ENCODE data around the gene KDM5D. TPM values are rescaled to one million over a fixed set of nuclear protein-coding genes. Genes with fewer than 3 reads are reported as not detected.

KDM5D gene
- total RNA-seq, 1 donor from 2014 or later: 32.7 TPM

DNA sequence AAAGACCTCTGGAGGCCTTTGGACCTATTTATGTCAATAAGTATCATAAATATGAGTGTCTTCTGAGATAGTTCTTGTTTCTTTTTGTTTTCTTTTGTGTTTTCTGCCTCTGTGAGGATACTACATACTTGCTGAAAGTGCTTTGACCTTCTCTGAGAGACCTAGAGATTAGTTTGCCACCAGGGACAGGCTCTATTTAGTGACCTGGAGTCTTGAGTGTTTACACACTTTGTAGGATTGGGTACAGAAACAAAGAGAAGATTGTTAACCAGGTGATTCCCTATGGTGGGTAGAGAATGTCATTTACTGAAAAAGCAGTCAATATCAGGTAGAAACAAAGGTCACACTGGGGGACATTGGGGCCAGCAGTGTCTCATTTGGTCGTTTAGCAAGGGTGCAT, 63.7 kb downstream of the KDM5D start:
- Histone ChIP-seq H3K36me3 (ENCODE audit: insufficient read depth, low read length) (no peaks in the 10 kb centered on the region), H3K9me3 (ENCODE audit: insufficient read depth, low read depth, low read length) (no peaks in the 10 kb centered on the region), H3K27ac (ENCODE audit: low read depth, low read length) (no peak overlapping the region), H3K79me2 (ENCODE audit: insufficient read depth, low read length) (no peaks in the 10 kb centered on the region), H3K4me1 (ENCODE audit: insufficient read depth, low read length) (no peaks in the 10 kb centered on the region), H3K27me3 (ENCODE audit: insufficient read depth, low read length) (no peaks in the 10 kb centered on the region), H3K4me2 (ENCODE audit: low read length) (no peak overlapping the region), H3K9ac (ENCODE audit: low read length) (no peak overlapping the region), H3K4me3 (ENCODE audit: insufficient read depth, low read depth, low read length) (no peak overlapping the region), H4K20me1 (ENCODE audit: insufficient read depth, low read length) (no peaks in the 10 kb centered on the region), H2AFZ (ENCODE audit: low read depth, low read length) (no peak overlapping the region)
- H3K4me3 Mint-ChIP-seq (ENCODE audit: unreplicated experiment): no peak overlapping the region
- TF ChIP-seq, protein P1, sequence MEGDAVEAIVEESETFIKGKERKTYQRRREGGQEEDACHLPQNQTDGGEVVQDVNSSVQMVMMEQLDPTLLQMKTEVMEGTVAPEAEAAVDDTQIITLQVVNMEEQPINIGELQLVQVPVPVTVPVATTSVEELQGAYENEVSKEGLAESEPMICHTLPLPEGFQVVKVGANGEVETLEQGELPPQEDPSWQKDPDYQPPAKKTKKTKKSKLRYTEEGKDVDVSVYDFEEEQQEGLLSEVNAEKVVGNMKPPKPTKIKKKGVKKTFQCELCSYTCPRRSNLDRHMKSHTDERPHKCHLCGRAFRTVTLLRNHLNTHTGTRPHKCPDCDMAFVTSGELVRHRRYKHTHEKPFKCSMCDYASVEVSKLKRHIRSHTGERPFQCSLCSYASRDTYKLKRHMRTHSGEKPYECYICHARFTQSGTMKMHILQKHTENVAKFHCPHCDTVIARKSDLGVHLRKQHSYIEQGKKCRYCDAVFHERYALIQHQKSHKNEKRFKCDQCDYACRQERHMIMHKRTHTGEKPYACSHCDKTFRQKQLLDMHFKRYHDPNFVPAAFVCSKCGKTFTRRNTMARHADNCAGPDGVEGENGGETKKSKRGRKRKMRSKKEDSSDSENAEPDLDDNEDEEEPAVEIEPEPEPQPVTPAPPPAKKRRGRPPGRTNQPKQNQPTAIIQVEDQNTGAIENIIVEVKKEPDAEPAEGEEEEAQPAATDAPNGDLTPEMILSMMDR (IDR thresholded peaks at IDR 0.05; ENCODE audit: insufficient read depth, low read depth, low read length): no peak
- TF ChIP-seq EZH2 (IDR thresholded peaks at IDR 0.05; ENCODE audit: insufficient read depth, low read length): no peak
- H3K27ac Mint-ChIP-seq (ENCODE audit: unreplicated experiment): no peak overlapping the region
- peaks cover 2% of the 10 kb centered on the region for H3K9me3 Mint-ChIP-seq (ENCODE audit: unreplicated experiment)
- H3K4me1 Mint-ChIP-seq (ENCODE audit: low read depth, unreplicated experiment): no peaks in the 10 kb centered on the region
- DNase-seq (ENCODE audit: low read depth): no peak
- H3K36me3 Mint-ChIP-seq (ENCODE audit: low read depth, unreplicated experiment): no peaks in the 10 kb centered on the region
- no peak for FAIRE-seq
- no peaks in the 10 kb centered on the region for H3K27me3 Mint-ChIP-seq (ENCODE audit: low read depth, unreplicated experiment)

Data from astrocyte (in vitro differentiated cells and primary cell).